ENCODE results near the gene ARHGEF40.

Gene ARHGEF40

GRCh38 chr14:21043387-21043973 lies 26.6 kb upstream of the ARHGEF40 start:
- TF ChIP-seq CTCF (IDR thresholded peaks at IDR 0.05; ENCODE audit: poor library complexity, severe bottlenecking), result no peak
- no peak overlapping the region for H3K4me3 ChIP-seq (ENCODE audit: severe bottlenecking)
- DNase-seq (ENCODE audit: low spot score) (no peak), ATAC-seq (ENCODE audit: low read depth) (no peak)
- H3K27ac ChIP-seq (ENCODE audit: poor library complexity, severe bottlenecking), result no peak overlapping the region
- no peaks in the 10 kb centered on the region for H3K9me3 ChIP-seq (ENCODE audit: severe bottlenecking)
- H3K27me3 ChIP-seq (ENCODE audit: insufficient read depth, poor library complexity, severe bottlenecking), result no peaks in the 10 kb centered on the region
- H3K36me3 ChIP-seq (ENCODE audit: low read depth), result no peaks in the 10 kb centered on the region
- peaks cover 33% of the 10 kb centered on the region for H3K4me1 ChIP-seq (ENCODE audit: insufficient read depth, poor library complexity, severe bottlenecking)

GRCh38 chr14:21043974-21044618 lies 26.0 kb upstream of the ARHGEF40 start:
- Histone ChIP-seq H3K27ac (ENCODE audit: poor library complexity, severe bottlenecking) (no peak overlapping the region), H3K9me3 (ENCODE audit: severe bottlenecking) (no peaks in the 10 kb centered on the region), H3K4me3 (ENCODE audit: severe bottlenecking) (no peak overlapping the region), H3K27me3 (ENCODE audit: insufficient read depth, poor library complexity, severe bottlenecking) (no peaks in the 10 kb centered on the region), H3K36me3 (ENCODE audit: low read depth) (no peaks in the 10 kb centered on the region), H3K4me1 (ENCODE audit: insufficient read depth, poor library complexity, severe bottlenecking) (peaks cover 33% of the 10 kb centered on the region)
- ATAC-seq (ENCODE audit: low read depth) (no peak), DNase-seq (ENCODE audit: low spot score) (no peak)
- TF ChIP-seq CTCF (IDR thresholded peaks at IDR 0.05; ENCODE audit: poor library complexity, severe bottlenecking), result no peak

DNA sequence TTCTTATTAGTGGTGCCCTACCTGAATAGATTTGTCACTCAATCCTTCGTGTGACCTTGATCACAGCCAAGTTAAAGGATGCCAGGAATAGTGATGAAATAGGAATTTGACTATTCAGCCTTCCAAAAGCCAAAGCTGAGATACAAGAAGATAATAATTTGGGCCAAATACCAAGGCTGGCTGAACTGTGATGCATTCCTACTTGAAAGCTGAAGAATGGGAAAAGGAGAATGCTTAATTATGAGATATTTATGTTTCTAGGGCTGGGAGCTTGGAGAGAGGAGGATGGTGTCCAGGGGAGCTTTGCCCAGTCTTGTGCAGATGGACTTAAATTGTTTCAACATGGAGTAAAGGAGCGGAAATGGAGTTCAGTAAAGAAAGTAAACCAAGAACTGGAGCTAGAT lies 22.7 kb upstream of the ARHGEF40 start:
- no peak for DNase-seq (ENCODE audit: low spot score)
- Histone ChIP-seq H3K27me3 (ENCODE audit: insufficient read depth, poor library complexity, severe bottlenecking) (no peaks in the 10 kb centered on the region), H3K36me3 (ENCODE audit: low read depth) (no peaks in the 10 kb centered on the region), H3K9me3 (ENCODE audit: severe bottlenecking) (no peaks in the 10 kb centered on the region), H3K4me3 (ENCODE audit: severe bottlenecking) (no peak overlapping the region), H3K27ac (ENCODE audit: poor library complexity, severe bottlenecking) (no peak overlapping the region), H3K4me1 (ENCODE audit: insufficient read depth, poor library complexity, severe bottlenecking) (peaks cover 6% of the 10 kb centered on the region)
- no peak for TF ChIP-seq CTCF (IDR thresholded peaks at IDR 0.05; ENCODE audit: poor library complexity, severe bottlenecking)
- ATAC-seq (ENCODE audit: low read depth), result no peak

DNA sequence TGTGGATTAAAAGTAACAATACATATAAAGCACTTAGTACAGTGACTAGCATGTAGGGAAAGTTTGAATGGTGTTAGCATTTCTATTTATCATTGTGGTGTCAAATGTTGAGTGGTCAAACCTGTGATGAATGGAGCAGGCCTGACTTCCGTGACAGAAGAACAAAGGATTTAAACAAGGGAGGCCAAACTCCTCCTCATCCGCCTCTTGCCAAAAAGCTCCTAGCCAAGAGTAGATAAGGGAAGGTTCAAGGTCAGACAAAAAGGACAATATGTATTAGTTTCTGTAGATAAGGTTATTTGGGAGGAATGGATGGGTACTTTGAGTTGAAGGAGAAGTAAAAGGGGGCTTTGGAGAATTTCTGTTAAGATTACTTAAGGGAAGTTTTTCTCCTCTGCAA lies 21.5 kb upstream of the ARHGEF40 start:
- Histone ChIP-seq H3K27ac (ENCODE audit: poor library complexity, severe bottlenecking) (no peak overlapping the region), H3K36me3 (ENCODE audit: low read depth) (no peaks in the 10 kb centered on the region), H3K4me1 (ENCODE audit: insufficient read depth, poor library complexity, severe bottlenecking) (no peaks in the 10 kb centered on the region), H3K9me3 (ENCODE audit: severe bottlenecking) (no peaks in the 10 kb centered on the region), H3K27me3 (ENCODE audit: insufficient read depth, poor library complexity, severe bottlenecking) (no peaks in the 10 kb centered on the region), H3K4me3 (ENCODE audit: severe bottlenecking) (no peak overlapping the region)
- DNase-seq (ENCODE audit: low spot score), result no peak
- ATAC-seq (ENCODE audit: low read depth), result no peak
- TF ChIP-seq CTCF (IDR thresholded peaks at IDR 0.05; ENCODE audit: poor library complexity, severe bottlenecking), result no peak

DNA sequence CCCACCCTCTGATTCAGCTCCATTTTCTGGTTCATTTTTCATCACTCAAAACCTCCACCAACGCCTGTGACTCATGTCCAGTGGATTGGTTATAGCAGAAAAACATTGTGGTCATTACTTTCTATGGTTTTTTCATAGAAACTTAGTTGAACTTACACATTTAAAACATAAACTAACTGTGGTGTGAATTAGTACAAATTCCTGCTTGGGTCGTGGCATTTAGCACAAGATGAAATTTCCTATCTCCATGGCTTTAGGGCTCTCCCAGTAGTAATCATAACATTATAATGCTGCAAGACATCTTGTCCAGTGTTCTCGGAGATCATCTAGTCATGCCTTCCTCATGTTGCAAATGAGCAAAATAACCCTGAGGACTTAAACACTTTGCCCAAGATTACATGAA lies 20.8 kb upstream of the ARHGEF40 start:
- Histone ChIP-seq H3K27me3 (ENCODE audit: insufficient read depth, poor library complexity, severe bottlenecking) (no peaks in the 10 kb centered on the region), H3K27ac (ENCODE audit: poor library complexity, severe bottlenecking) (no peak overlapping the region), H3K4me1 (ENCODE audit: insufficient read depth, poor library complexity, severe bottlenecking) (no peaks in the 10 kb centered on the region), H3K4me3 (ENCODE audit: severe bottlenecking) (no peak overlapping the region), H3K9me3 (ENCODE audit: severe bottlenecking) (no peaks in the 10 kb centered on the region), H3K36me3 (ENCODE audit: low read depth) (no peaks in the 10 kb centered on the region)
- no peak for TF ChIP-seq CTCF (IDR thresholded peaks at IDR 0.05; ENCODE audit: poor library complexity, severe bottlenecking)
- no peak for DNase-seq (ENCODE audit: low spot score)
- no peak for ATAC-seq (ENCODE audit: low read depth)
